ENCODE data around the gene MEX3A. TPM values are rescaled to one million over a fixed set of nuclear protein-coding genes. Genes with fewer than 3 reads are reported as not detected.

MEX3A gene
- total and polyA plus RNA-seq, 2 of the 8 experiments (the other 6 are each of a cell fraction or from before 2014, with no cell fraction given), result 34.1 to 52.4 TPM

DNA sequence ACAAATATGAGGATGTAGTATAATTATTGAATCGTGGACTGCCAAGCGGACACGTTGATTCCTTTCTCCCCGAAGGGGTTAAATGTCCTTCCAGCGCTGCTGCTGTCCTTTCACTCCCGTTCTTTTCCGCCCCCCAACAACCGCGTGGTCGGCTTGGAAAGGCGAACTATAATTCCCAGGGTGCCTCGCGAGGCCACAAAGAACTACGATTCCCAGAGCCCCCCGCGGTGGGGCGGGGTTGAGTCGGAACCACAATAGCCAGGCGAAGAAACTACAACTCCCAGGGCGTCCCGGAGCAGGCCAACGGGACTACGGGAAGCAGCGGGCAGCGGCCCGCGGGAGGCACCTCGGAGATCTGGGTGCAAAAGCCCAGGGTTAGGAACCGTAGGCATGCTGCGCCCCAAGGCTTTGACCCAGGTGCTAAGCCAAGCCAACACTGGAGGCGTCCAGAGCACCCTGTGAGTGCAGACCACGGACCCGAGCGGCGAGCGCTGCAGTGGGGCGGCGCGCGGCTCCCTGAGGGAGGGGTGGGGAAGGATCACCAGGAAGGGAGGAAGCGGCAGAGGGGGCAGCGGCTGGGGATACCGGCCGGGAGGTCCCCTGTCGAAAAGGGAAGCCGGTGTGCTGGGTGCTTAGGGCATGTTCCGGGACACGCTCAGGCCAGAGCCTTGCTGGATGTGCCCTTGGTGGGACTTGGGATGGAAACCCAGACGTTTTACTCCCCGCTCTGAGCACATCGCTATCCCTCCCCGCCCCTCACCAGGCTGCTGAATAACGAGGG is 27.6 kb downstream of the MEX3A start, which contains the start of gene LAMTOR2 (continued):
- TF ChIP-seq SIN3A (conservative IDR thresholded peaks at IDR 0.05 in 1 of 2, IDR thresholded peaks at IDR 0.05 in 1 of 2; ENCODE audit: low read depth in 1 of 2, low read length in 2 of 2) (peak; percentile 25 to 92; a peak in 3 of 4 replicates), CBX5 (IDR thresholded peaks at IDR 0.05; ENCODE audit: low read depth, low read length) (no peak), TBP (IDR thresholded peaks at IDR 0.05; ENCODE audit: low read depth, low read length) (peak; percentile 32; the same call in 1 of the 2 replicates), SP4 (IDR thresholded peaks at IDR 0.05; ENCODE audit: low read length) (peak; percentile 76; the same call in 1 of the 2 replicates), PHF8 (conservative IDR thresholded peaks at IDR 0.05; ENCODE audit: low read depth, low read length) (peak; percentile 31), HDAC2 (IDR thresholded peaks at IDR 0.05; ENCODE audit: borderline replicate concordance in 1 of 2, low read depth in 2 of 2, low read length in 2 of 2) (no peak), BACH1 (IDR thresholded peaks at IDR 0.05; ENCODE audit: low read length) (no peak), KDM1A (IDR thresholded peaks at IDR 0.05; ENCODE audit: borderline replicate concordance, low read length) (no peak), NRF1 (IDR thresholded peaks at IDR 0.05; ENCODE audit: low read depth, low read length) (no peak), POLR2A (IDR thresholded peaks at IDR 0.05; ENCODE audit: control extremely low read depth in 1 of 2, low read depth in 2 of 2, low read length in 2 of 2) (peak; percentile 57 to 73), SP1 (IDR thresholded peaks at IDR 0.05; ENCODE audit: low read depth, low read length) (peak; percentile 85), CTBP2 (IDR thresholded peaks at IDR 0.05; ENCODE audit: borderline replicate concordance, insufficient read depth, insufficient read length, low read length) (no peak), CHD1 (IDR thresholded peaks at IDR 0.05; ENCODE audit: low read depth, low read length) (no peak), POLR2AphosphoS5 (IDR thresholded peaks at IDR 0.05; ENCODE audit: low read depth, low read length) (peak; percentile 87), HDAC6 (IDR thresholded peaks at IDR 0.05; ENCODE audit: low read depth, low read length) (no peak), CREB1 (IDR thresholded peaks at IDR 0.05) (no peak), SAP30 (IDR thresholded peaks at IDR 0.05; ENCODE audit: insufficient read depth, insufficient replicate concordance, low read length) (peak; percentile 93), RXRA (IDR thresholded peaks at IDR 0.05; ENCODE audit: insufficient read depth, low read depth, low read length) (no peak)
- TF ChIP-seq, protein P1, sequence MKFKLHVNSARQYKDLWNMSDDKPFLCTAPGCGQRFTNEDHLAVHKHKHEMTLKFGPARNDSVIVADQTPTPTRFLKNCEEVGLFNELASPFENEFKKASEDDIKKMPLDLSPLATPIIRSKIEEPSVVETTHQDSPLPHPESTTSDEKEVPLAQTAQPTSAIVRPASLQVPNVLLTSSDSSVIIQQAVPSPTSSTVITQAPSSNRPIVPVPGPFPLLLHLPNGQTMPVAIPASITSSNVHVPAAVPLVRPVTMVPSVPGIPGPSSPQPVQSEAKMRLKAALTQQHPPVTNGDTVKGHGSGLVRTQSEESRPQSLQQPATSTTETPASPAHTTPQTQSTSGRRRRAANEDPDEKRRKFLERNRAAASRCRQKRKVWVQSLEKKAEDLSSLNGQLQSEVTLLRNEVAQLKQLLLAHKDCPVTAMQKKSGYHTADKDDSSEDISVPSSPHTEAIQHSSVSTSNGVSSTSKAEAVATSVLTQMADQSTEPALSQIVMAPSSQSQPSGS (IDR thresholded peaks at IDR 0.05; ENCODE audit: low read length), result no peak
- TF ChIP-seq, protein P2, sequence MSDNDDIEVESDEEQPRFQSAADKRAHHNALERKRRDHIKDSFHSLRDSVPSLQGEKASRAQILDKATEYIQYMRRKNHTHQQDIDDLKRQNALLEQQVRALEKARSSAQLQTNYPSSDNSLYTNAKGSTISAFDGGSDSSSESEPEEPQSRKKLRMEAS (IDR thresholded peaks at IDR 0.05), result peak; percentile 96
- TF ChIP-seq, protein P3, sequence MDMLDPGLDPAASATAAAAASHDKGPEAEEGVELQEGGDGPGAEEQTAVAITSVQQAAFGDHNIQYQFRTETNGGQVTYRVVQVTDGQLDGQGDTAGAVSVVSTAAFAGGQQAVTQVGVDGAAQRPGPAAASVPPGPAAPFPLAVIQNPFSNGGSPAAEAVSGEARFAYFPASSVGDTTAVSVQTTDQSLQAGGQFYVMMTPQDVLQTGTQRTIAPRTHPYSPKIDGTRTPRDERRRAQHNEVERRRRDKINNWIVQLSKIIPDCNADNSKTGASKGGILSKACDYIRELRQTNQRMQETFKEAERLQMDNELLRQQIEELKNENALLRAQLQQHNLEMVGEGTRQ (IDR thresholded peaks at IDR 0.05; ENCODE audit: low read length), result 0 out of 2 replicates have a peak, but pooled peaks have one; percentile 10

Measured in H1 (cell line).